Measurements from ENCODE around the gene PRPH. TPM values are rescaled to one million over a fixed set of nuclear protein-coding genes. Genes with fewer than 3 reads are reported as not detected.
"Not testable (repeated sequence)": the region's sequence is repeated elsewhere in the genome, so short reads cannot be mapped to it uniquely, and the experiment has no call there.

The PRPH gene
- total and polyA plus RNA-seq, 8 donors = 0.45 to 14.5 (median 9.0) TPM; not detected in 3

DNA sequence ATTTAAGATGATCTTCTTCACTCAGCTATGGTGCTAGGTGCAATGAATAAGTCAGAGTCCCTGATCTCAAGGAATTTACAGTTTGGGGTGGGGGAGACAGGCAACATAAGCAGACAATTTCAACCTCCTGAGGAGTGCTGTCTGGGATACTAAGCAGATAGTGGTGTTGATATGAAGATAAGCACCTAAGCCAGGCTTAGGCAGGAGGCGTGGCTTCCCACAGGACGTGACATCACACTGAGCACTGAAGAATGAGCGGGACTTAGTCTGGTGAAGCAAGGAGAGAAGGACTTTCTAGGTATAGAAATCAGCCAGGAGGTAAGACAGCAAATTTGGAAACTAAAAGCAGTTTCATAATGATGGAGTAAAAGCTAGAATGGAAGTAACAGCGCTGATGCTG, 6.8 kb downstream of the PRPH start:
- Histone ChIP-seq H3K4me1 (peaks cover 10 to 13% (median 12%) of the 10 kb centered on the region in 4 donors), H3K9me3 (no peaks in the 10 kb centered on the region), H3K36me3 (no peaks in the 10 kb centered on the region), H3K27ac (no peak overlapping the region), H3K4me3 (no peak overlapping the region), H3K27me3 (peaks cover 15 to 74% (median 25%) of the 10 kb centered on the region in 3 donors)
- WGBS, 5 donors = 62 to 69% (median 65%) methylated on average over 4 of the region's 4 CpGs
- DNase-seq = no peak
- TF ChIP-seq EP300 (IDR thresholded peaks at IDR 0.05) (no peak), POLR2AphosphoS5 (IDR thresholded peaks at IDR 0.05) (no peak), POLR2A (IDR thresholded peaks at IDR 0.05) (no peak)
- TF ChIP-seq, protein P1, sequence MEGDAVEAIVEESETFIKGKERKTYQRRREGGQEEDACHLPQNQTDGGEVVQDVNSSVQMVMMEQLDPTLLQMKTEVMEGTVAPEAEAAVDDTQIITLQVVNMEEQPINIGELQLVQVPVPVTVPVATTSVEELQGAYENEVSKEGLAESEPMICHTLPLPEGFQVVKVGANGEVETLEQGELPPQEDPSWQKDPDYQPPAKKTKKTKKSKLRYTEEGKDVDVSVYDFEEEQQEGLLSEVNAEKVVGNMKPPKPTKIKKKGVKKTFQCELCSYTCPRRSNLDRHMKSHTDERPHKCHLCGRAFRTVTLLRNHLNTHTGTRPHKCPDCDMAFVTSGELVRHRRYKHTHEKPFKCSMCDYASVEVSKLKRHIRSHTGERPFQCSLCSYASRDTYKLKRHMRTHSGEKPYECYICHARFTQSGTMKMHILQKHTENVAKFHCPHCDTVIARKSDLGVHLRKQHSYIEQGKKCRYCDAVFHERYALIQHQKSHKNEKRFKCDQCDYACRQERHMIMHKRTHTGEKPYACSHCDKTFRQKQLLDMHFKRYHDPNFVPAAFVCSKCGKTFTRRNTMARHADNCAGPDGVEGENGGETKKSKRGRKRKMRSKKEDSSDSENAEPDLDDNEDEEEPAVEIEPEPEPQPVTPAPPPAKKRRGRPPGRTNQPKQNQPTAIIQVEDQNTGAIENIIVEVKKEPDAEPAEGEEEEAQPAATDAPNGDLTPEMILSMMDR (IDR thresholded peaks at IDR 0.05) = no peak
- intact Hi-C loops (cut with DNase I; ENCODE audit: low total_unique reads) = no loop called here

DNA sequence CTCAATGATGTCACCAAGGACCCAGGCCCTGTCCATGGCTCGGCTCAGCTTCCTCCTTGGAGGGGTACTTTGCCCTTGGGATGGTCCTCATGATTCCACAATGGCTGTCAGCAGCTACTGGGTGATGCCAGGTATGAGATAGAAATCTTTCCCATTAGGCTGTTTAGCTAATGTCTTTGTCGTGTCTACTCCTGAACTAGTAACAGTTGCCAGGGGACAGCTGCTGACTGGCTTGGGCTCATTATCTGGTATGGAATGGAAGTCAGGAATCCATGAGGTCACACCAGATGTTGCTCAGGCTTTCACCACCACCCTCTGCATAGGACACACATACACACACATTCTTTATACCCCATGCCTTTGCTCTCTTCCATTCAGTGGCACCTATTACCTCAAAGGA, 9.2 kb downstream of the PRPH start:
- no peaks in the 10 kb centered on the region for H3K36me3 ChIP-seq
- TF ChIP-seq, protein P1 (IDR thresholded peaks at IDR 0.05) = no peak
- TF ChIP-seq POLR2AphosphoS5 (IDR thresholded peaks at IDR 0.05) = no peak
- no peak for TF ChIP-seq POLR2A (IDR thresholded peaks at IDR 0.05)
- no peak for TF ChIP-seq EP300 (IDR thresholded peaks at IDR 0.05)
- intact Hi-C loops (cut with DNase I; ENCODE audit: low total_unique reads) = no loop called here
- 61 to 82% (median 72%) methylated on average over 2 of the region's 2 CpGs for WGBS, 5 donors
- no peaks in the 10 kb centered on the region for H3K4me1 ChIP-seq
- no peak for DNase-seq
- no peak overlapping the region for H3K27ac ChIP-seq
- no peak overlapping the region for H3K4me3 ChIP-seq
- no peaks in the 10 kb centered on the region for H3K9me3 ChIP-seq
- H3K27me3 ChIP-seq = peaks cover 0 to 54% (median under 1%) of the 10 kb centered on the region in 3 donors

DNA sequence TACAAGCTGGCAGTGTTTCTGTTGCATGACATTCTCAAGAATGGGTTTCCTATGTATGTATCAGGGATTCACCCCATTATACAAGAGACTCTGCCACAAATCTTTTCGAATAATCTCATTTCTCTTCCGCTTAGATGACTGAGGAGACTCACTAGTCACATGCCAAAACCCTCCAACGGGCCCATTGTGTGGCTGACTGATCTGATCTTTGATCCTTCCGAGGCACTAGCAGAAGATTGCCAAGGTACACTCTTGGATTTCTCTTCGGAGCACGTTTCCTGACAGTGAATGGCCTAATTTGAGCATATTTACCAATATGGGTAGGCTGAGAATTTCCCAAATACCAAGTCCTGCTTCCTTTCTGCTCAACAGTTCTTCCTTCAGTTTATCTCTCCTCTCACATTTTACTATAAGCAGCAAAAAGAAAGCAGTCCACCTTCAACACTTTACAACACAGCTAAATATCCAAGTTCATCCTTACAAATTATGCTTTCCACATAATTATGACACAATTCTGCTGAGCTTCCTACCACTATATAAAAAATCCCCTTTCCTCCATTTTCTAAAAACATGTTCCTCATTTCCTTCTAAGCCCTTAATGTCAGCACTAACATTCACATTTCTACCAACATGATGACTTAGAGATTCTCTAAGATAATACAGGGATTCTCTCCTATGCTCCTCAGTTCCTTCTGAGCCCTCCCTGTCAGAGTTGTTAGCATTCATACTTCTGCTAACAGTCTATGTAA, 11.0 kb downstream of the PRPH start:
- intact Hi-C loops (cut with DNase I; ENCODE audit: low total_unique reads) = no loop called here
- no peaks in the 10 kb centered on the region for H3K36me3 ChIP-seq
- WGBS, 5 donors = 52 to 69% (median 65%) methylated on average over 6 of the region's 6 CpGs
- no peak for DNase-seq
- H3K4me3 ChIP-seq = no peak overlapping the region
- no peak overlapping the region for H3K27ac ChIP-seq
- peaks cover 0 to 47% (median 0%) of the 10 kb centered on the region in 3 donors for H3K27me3 ChIP-seq
- H3K4me1 ChIP-seq = no peaks in the 10 kb centered on the region
- TF ChIP-seq, protein P1 (IDR thresholded peaks at IDR 0.05) = no peak
- TF ChIP-seq EP300 (IDR thresholded peaks at IDR 0.05) (no peak), POLR2AphosphoS5 (IDR thresholded peaks at IDR 0.05) (no peak), POLR2A (IDR thresholded peaks at IDR 0.05) (no peak)
- no peaks in the 10 kb centered on the region for H3K9me3 ChIP-seq

DNA sequence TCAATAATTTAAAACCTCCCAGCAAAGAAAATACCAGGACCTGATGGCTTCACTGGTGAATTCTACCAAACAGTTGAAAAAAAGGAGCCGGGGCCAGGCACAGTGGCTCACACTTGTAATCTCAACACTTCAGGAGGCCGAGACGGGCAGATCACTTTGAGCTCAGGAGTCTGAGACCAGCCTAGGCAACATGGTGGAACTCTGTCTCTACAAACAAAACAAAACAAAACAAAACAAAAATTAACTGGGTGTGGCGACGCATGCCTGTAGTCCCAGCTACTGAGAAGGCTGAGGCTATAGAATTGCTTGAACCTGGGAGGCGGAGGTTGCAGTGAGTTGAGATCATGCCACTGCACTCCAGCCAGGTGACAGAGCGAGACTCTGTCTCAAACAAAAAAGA, 14.4 kb downstream of the PRPH start:
- WGBS, 5 donors = 83 to 88% (median 86%) methylated on average over 7 of the region's 7 CpGs
- no peak for TF ChIP-seq EP300 (IDR thresholded peaks at IDR 0.05)
- no peak for TF ChIP-seq POLR2A (IDR thresholded peaks at IDR 0.05)
- TF ChIP-seq POLR2AphosphoS5 (IDR thresholded peaks at IDR 0.05) = no peak
- TF ChIP-seq, protein P1 (IDR thresholded peaks at IDR 0.05) = no peak
- Histone ChIP-seq H3K4me1 (no peaks in the 10 kb centered on the region), H3K36me3 (no peaks in the 10 kb centered on the region), H3K9me3 (no peaks in the 10 kb centered on the region), H3K27me3 (peaks cover 0 to 25% (median 0%) of the 10 kb centered on the region in 3 donors), H3K4me3 (no peak overlapping the region), H3K27ac (no peak overlapping the region)
- intact Hi-C loops (cut with DNase I; ENCODE audit: low total_unique reads) = no loop called here
- DNase-seq = no peak

DNA sequence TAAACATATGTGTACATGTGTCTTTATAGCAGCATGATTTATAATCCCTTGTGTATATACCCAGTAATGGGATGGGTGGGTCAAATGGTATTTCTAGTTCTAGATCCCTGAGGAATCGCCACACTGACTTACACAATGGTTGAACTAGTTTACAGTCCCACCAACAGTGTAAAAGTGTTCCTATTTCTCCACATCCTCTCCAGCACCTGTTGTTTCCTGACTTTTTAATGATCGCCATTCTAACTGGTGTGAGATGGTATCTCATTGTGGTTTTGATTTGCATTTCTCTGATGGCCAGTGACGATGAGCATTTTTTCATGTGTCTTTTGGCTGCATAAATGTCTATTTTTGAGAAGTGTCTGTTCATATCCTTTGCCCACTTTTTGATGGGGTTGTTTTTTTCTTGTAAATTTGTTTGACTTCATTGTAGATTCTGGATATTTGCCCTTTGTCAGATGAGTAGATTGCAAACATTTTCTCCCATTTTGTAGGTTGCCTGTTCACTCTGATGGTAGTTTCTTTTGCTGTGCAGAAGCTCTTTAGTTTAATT, 15.6 kb downstream of the PRPH start:
- intact Hi-C loops (cut with DNase I; ENCODE audit: low total_unique reads); H3K9me3 ChIP-seq; H3K4me1 ChIP-seq; DNase-seq; H3K4me3 ChIP-seq; H3K36me3 ChIP-seq; H3K27ac ChIP-seq: not testable (repeated sequence)
- 34 to 75% (median 69%) methylated on average over 1 to 2 of the region's 3 CpGs for WGBS, 5 donors
- peaks cover 0 to 22% (median 0%) of the 10 kb centered on the region in 3 donors for H3K27me3 ChIP-seq
